BE2C (cell line): Measurements from ENCODE around the gene MSLN.
"Not testable (repeated sequence)": the region's sequence is repeated elsewhere in the genome, so short reads cannot be mapped to it uniquely, and the experiment has no call there.

Experiments used
- DNase-seq: peaks from one replicate; pipeline ENCODE4 v3.0.0-alpha.2; 2020
- H3K27me3 ChIP-seq: fragments of 250-450 bp; sonication (Bioruptor Pico); 2 replicates; pipeline ENCODE4 v1.5.1; 2020; ENCODE audit warnings: mild to moderate bottlenecking
- H3K36me3 ChIP-seq: fragments of 250-450 bp; sonication (Bioruptor Pico); 2 replicates; pipeline ENCODE4 v1.5.1; 2020; ENCODE audit warnings: mild to moderate bottlenecking
- H3K4me1 ChIP-seq: fragments of 250-450 bp; sonication (Bioruptor Pico); 2 replicates; pipeline ENCODE4 v1.5.1; 2020
- H3K4me3 ChIP-seq: 2 replicates; pipeline ENCODE4 v1.5.1; 2011; ENCODE audit warnings: low read depth, low read length
- H3K9me3 ChIP-seq: fragments of 250-450 bp; sonication (Bioruptor Pico); 2 replicates; pipeline ENCODE4 v1.5.1; 2020
- TF ChIP-seq, protein P1 (sequence below): IDR thresholded peaks from 2 replicates; pipeline ENCODE4 v1.5.1; 2012; ENCODE audit warnings: mild to moderate bottlenecking, low read depth, low read length

MSLN gene

DNA sequence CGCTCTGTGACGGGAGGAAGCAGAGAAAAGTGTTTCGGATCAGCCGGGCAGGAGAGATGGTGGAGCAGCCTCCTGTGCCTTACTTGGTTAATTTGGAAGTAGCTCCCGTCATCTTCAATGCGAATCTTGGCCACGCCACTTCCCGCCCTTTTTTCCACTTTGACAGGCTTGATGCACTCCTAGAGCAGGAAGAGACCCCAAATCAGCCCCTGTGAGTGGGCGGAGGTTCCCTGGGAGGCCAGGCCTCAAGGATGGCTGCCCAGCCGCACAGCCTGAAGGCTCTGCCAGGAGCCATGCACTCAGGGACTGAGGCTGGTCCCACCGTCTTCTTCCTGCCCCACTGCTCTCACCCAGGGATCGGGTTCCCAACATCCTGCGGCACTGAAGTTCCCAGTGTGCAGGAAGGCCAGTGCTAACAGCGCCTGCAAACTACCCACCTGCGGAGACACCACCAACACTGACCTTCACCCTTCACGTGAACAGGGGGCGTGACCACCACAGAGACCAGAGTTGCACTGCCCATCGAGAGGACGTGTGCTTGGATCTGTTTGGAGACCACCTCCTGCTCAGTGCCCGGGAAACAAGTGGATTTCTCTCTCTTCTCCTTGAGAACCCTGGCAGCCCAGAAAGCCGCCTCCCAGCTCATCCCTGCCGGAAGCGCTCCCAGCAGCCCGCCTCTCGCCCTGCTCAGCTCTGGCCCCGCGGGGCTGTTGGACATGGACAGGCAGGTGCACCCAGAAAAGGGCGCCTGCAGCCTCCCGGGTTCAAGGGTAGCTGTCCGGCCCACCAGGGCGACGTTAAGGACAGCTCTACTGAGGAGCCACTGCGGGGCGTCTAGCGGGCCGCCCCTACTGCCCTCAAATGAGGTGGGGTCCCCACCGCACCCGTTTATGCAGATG is 20.7 kb upstream of the MSLN start:
- DNase-seq = peak; percentile 23
- H3K9me3 ChIP-seq = no peaks in the 10 kb centered on the region

DNA sequence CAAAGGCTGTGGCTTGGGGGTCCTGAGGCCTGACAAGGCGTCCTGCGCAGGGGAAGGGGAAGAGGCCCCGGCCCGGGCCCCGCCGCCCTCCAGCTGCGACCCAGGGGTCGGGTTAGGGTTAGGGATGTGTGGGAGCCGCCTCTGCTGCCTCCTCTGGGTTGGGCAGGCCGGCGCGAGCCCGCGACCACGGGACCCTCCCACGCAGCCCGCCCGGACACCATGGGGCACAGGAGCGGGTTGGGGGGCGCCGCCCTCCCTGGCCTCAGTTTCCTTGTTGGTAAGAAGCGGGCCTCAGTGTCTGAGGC is 20.1 kb upstream of the MSLN start:
- H3K4me1 ChIP-seq = no peaks in the 10 kb centered on the region; the same call in 1 of the 2 replicates

More for the DNA sequence above, 20.7 kb upstream of the MSLN start:
- Histone ChIP-seq H3K4me1 (no peaks in the 10 kb centered on the region; the same call in 1 of the 2 replicates), H3K4me3 (peak overlapping the region; percentile 78), H3K27me3 (no peaks in the 10 kb centered on the region), H3K36me3 (peaks cover 31% of the 10 kb centered on the region)
- TF ChIP-seq, protein P1, sequence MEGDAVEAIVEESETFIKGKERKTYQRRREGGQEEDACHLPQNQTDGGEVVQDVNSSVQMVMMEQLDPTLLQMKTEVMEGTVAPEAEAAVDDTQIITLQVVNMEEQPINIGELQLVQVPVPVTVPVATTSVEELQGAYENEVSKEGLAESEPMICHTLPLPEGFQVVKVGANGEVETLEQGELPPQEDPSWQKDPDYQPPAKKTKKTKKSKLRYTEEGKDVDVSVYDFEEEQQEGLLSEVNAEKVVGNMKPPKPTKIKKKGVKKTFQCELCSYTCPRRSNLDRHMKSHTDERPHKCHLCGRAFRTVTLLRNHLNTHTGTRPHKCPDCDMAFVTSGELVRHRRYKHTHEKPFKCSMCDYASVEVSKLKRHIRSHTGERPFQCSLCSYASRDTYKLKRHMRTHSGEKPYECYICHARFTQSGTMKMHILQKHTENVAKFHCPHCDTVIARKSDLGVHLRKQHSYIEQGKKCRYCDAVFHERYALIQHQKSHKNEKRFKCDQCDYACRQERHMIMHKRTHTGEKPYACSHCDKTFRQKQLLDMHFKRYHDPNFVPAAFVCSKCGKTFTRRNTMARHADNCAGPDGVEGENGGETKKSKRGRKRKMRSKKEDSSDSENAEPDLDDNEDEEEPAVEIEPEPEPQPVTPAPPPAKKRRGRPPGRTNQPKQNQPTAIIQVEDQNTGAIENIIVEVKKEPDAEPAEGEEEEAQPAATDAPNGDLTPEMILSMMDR = no peak

DNA sequence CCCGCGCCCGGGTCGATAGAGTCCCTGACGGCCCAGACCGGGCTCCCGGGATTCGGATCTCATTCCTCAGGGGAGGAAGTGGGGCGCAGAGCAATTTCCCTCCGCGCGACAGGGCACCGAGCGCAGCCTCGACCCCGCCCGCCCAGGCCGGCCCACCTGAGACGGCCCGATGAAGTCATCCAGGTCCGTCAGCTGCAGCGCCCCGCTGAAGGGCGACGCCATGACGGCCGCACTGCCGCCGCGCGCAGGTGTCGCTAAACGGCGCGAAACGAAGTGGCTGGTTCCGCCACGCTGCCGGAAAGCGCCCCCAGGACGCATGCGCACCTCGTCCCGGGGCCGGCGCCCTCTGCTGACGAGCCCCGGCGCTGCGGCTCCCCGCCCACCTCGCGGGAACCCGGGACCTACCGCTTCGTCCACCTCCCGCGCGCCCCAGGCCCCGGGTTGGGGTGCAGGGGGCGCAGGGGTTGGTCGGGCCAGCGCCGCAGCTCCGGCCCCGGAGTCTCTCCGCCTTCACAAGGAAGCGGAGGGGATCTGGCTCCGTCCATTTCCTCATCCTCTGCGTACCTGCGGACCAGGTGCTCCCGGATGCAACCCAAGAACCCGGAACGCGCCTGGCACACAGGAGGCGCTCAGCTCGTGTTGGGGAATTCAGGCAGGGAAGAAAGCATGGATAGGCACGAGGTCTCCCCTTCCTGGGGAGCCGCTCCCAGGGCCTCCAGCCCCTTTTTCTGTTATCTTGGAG is 19.6 kb upstream of the MSLN start, which contains the start of gene CIAO3:
TSS of gene CIAO3 (minus strand) at position 234 of the 742 bp plus-strand sequence. CDS start at position 222, 12 bp downstream.
- H3K27me3 ChIP-seq = no peaks in the 10 kb centered on the region
- H3K9me3 ChIP-seq = no peaks in the 10 kb centered on the region
- H3K36me3 ChIP-seq = peaks cover 30% of the 10 kb centered on the region
- H3K4me3 ChIP-seq = peak within 1 kb of the TSS; percentile 78
- H3K4me1 ChIP-seq = no peaks in the 10 kb centered on the region; the same call in 1 of the 2 replicates
- DNase-seq = peak; percentile 93
- TF ChIP-seq, protein P1 = peak; percentile 69

More for the DNA sequence above, 20.1 kb upstream of the MSLN start:
- Histone ChIP-seq H3K9me3 (no peaks in the 10 kb centered on the region), H3K36me3 (peaks cover 31% of the 10 kb centered on the region), H3K27me3 (no peaks in the 10 kb centered on the region), H3K4me3 (peak overlapping the region; percentile 78)
- TF ChIP-seq, protein P1 = no peak
- peak; percentile 20 for DNase-seq

DNA sequence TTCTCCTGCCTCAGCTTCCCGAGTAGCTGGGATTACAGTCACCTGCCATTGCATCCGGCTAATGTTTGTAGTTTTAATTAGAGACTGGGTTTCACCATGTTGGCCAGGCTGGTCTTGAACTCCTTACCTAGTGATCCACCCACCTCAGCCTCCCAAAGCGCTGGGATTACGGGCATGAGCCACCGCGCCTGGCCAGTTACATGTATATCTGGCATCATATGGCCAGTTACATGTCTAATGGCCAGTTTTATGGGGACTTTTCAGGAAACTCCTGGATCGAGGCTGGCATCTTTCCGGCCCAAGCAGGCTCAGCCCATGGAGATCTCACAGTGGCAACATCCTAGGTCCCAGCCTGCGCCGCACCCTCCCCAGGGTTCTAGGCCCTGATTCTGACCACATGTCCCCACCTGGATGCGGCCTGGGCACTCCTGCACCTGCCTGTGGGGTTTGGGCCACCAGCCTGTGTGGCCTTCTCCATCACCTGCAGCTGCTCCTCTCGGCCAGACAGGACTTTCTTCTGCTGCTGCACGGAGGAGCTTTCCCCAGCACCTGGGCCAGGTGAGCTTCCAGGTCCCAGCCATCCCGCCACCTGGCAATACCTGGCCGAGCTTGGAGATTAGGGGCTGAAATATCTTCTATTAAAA is 18.4 kb upstream of the MSLN start:
- Histone ChIP-seq H3K4me1 (no peaks in the 10 kb centered on the region; the same call in 1 of the 2 replicates), H3K4me3 (no peak overlapping the region), H3K36me3 (peaks cover 18% of the 10 kb centered on the region), H3K27me3 (no peaks in the 10 kb centered on the region), H3K9me3 (no peaks in the 10 kb centered on the region)
- TF ChIP-seq, protein P1 = no peak
- DNase-seq = no peak

DNA sequence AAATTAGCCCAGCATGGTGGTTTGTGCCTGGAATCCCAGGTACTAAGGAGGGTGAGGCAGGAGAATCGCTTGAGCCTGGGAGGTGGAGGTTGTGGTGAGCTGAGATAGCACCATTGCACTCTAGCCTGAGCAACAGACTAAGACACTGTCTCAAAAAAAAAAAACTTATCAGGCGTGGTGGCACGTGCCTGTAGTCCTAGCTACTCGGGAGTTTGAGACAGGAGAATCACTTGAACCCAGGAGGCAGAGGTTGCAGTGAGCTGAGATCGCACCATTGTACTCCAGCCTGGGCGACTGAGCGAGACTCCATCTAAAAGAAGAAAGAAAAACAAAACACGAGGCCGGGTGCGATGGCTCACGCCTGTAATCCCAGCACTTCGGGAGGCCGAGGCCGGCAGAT is 17.6 kb upstream of the MSLN start:
- H3K36me3 ChIP-seq = peaks cover 11% of the 10 kb centered on the region
- not testable (repeated sequence) for H3K4me1 ChIP-seq, H3K27me3 ChIP-seq, H3K9me3 ChIP-seq, DNase-seq, H3K4me3 ChIP-seq

DNA sequence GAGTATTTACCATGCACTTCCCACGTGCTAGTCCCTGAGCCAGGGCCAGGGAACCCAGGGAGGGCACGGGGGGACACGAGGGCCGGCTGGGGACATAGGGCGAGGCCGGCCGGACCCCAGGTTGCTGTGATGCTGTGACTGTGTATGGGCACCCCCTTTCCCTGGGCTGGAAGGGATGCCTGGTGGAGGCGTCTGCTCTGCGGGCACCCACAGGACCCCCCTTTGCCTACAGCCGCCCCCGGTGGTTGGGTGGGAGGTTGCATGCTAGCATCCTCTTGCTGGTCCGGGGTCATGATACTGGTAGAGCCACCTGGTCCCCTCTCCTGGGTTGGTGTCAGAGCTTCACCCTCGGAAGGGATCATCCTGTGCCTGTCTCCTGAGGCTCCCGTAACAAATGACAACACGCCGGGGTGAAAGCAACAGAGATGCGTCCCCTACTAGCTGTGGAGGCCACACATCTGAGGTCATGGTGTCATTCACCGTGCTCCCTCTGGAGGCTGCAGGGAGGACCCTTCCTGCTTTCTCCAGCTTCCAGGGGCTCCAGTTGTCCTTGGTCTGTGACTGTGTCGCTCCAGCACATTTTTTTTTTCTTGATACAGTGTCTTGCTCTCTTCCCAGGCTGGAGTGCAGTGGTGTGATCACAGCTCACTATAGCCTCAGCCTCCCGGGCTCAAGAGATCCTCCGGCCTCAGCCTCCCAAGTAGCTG is 16.6 kb upstream of the MSLN start:
- TF ChIP-seq, protein P1 = peak; percentile 40
- H3K36me3 ChIP-seq = peaks cover 8% of the 10 kb centered on the region
- no peak overlapping the region for H3K4me3 ChIP-seq
- DNase-seq = peak; percentile 41
- H3K9me3 ChIP-seq = no peaks in the 10 kb centered on the region
- no peaks in the 10 kb centered on the region for H3K27me3 ChIP-seq
- no peaks in the 10 kb centered on the region; the same call in 1 of the 2 replicates for H3K4me1 ChIP-seq
